ENCODE results near the gene IFNA21. TPM values are rescaled to one million over a fixed set of nuclear protein-coding genes. Genes with fewer than 3 reads are reported as not detected.

The IFNA21 gene
- total RNA-seq, 2 donors from 2014 or later, result not detected

DNA sequence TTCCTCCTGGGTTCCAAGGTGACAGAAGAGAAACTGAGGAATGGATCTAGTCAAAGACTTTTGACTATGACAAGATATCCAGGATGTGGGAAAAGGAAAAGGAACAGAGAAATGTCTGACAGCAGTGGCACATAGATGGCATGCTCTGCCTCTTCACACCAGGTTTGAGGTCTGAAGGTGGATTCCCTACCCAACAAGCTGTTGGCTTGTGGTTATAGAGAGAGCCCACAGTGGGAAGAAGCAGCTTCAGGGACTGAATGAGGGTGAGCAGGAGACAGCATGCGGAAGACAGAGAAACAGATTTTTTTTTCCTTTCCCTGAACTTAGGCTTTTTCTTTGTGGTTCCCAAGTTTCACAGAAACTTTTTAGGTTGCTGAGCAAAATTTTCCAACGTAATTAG is 45.4 kb downstream of the IFNA21 start:
- no peak overlapping the region for H3K27ac ChIP-seq
- TF ChIP-seq, protein P1, sequence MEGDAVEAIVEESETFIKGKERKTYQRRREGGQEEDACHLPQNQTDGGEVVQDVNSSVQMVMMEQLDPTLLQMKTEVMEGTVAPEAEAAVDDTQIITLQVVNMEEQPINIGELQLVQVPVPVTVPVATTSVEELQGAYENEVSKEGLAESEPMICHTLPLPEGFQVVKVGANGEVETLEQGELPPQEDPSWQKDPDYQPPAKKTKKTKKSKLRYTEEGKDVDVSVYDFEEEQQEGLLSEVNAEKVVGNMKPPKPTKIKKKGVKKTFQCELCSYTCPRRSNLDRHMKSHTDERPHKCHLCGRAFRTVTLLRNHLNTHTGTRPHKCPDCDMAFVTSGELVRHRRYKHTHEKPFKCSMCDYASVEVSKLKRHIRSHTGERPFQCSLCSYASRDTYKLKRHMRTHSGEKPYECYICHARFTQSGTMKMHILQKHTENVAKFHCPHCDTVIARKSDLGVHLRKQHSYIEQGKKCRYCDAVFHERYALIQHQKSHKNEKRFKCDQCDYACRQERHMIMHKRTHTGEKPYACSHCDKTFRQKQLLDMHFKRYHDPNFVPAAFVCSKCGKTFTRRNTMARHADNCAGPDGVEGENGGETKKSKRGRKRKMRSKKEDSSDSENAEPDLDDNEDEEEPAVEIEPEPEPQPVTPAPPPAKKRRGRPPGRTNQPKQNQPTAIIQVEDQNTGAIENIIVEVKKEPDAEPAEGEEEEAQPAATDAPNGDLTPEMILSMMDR (IDR thresholded peaks at IDR 0.05), result no peak
- no peaks in the 10 kb centered on the region for H3K9me3 ChIP-seq
- no peak overlapping the region for H3K4me3 ChIP-seq
- no peaks in the 10 kb centered on the region for H3K36me3 ChIP-seq
- DNase-seq (ENCODE audit: low spot score), result no peak
- H3K4me1 ChIP-seq, result no peaks in the 10 kb centered on the region
- H3K27me3 ChIP-seq, result no peaks in the 10 kb centered on the region

DNA sequence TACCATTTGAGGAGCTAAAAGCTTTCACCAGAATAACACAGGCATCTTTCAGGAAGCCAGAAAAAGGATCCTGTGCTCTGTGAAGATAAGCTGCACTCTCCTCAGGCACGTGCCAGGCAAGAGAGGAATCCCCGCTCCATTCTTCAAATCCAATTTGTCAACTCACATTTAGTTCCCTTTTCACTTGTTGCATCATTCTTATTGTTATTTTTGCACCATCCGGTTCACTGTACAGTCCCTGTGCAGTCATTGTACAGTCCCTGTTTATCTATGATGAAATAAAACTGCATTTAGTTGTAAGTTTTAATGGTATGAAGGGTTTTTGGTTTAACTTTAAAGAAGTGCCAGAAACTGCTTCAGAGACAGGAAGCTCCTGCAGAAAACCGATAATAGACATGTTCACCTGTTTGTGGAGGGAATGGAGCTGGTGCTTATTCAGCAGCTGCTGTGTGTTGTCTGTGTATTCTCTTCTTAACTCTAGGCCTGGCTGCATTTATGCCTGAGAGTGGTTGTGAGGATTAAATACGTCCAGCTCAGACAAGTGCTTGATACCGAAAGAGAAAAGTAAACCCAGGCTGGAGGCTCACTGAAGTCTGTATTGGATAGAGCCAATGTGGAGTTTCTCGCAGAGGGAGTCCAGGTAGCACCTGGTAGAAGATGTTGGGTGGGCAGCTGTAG is 47.2 kb downstream of the IFNA21 start:
- Histone ChIP-seq H3K27me3 (no peaks in the 10 kb centered on the region), H3K9me3 (no peaks in the 10 kb centered on the region)

More for the DNA sequence above, 47.2 kb downstream of the IFNA21 start:
- DNase-seq (ENCODE audit: low spot score), result no peak
- Histone ChIP-seq H3K4me1 (no peaks in the 10 kb centered on the region), H3K4me3 (no peak overlapping the region), H3K36me3 (no peaks in the 10 kb centered on the region), H3K27ac (no peak overlapping the region)
- TF ChIP-seq, protein P1 (IDR thresholded peaks at IDR 0.05), result no peak

Other genes with a start within 250 kb of the IFNA21 start
- 1 to 10 TPM in 1 of 2 donors, under 1 TPM in 1; 0.82 to 1.7 TPM for gene HACD4, start 135.0 kb downstream of the IFNA21 start, total RNA-seq
- gene IFNB1, start 88.7 kb downstream of the IFNA21 start, total RNA-seq, result not detected
- gene IFNW1, start 24.8 kb downstream of the IFNA21 start, total RNA-seq, result not detected
- gene IFNA4, start 20.9 kb upstream of the IFNA21 start, total RNA-seq, result not detected
- gene IFNA7, start 35.5 kb upstream of the IFNA21 start, total RNA-seq, result not detected
- gene IFNA10, start 40.5 kb upstream of the IFNA21 start, total RNA-seq, result not detected
- not detected for gene IFNA16, start 50.7 kb upstream of the IFNA21 start, total RNA-seq
- gene IFNA17, start 61.6 kb upstream of the IFNA21 start, total RNA-seq, result not detected
- gene IFNA14, start 73.3 kb upstream of the IFNA21 start, total RNA-seq, result not detected
- not detected for gene IFNA5, start 138.7 kb upstream of the IFNA21 start, total RNA-seq
- 10 to 100 TPM; 10.7 to 10.8 TPM for gene KLHL9, start 168.7 kb upstream of the IFNA21 start, total RNA-seq
- gene IFNA6, start 184.2 kb upstream of the IFNA21 start, total RNA-seq, result not detected
- gene IFNA13, start 201.4 kb upstream of the IFNA21 start, total RNA-seq, result not detected
- gene IFNA2, start 218.7 kb upstream of the IFNA21 start, total RNA-seq, result not detected
- gene IFNA8, start 242.5 kb upstream of the IFNA21 start, total RNA-seq, result not detected